ENCODE results near the gene AUNIP. TPM values are rescaled to one million over a fixed set of nuclear protein-coding genes. Genes with fewer than 3 reads are reported as not detected.

The AUNIP gene
- total and polyA plus RNA-seq, 2 of the 8 experiments (the other 6 are each of a cell fraction or from before 2014, with no cell fraction given): 18.6 to 23.2 TPM

GRCh38 chr1:25831569-25832196, 27.6 kb downstream of the AUNIP start:
- peaks cover 2 to 4% of the 10 kb centered on the region in 2 experiments for H4K20me1 ChIP-seq (replicated peaks in 1 of 2; ENCODE audit: control insufficient read depth in 1 of 2, insufficient read depth in 2 of 2, low read length in 2 of 2)
- no peak overlapping the region for H3K14ac ChIP-seq (ENCODE audit: insufficient read length)
- no peak overlapping the region for H2BK120ac ChIP-seq (replicated peaks; ENCODE audit: low read depth, low read length)
- no peak overlapping the region for H4K91ac ChIP-seq (replicated peaks; ENCODE audit: insufficient read length, low read length)
- H4K5ac ChIP-seq (ENCODE audit: insufficient read length, low read depth, low read length): no peak overlapping the region
- no peaks in the 10 kb centered on the region for H3K79me2 ChIP-seq (ENCODE audit: control insufficient read depth in 1 of 2, insufficient read depth in 2 of 2, low read length in 2 of 2)
- no peak overlapping the region for H3K56ac ChIP-seq (replicated peaks; ENCODE audit: insufficient read length, low read depth, low read length)
- no peak overlapping the region for H3K4me3 ChIP-seq (ENCODE audit: extremely low read depth in 1 of 4, insufficient read depth in 2 of 4, low read depth in 3 of 4, low read length in 4 of 4)
- no peak overlapping the region for H2BK15ac ChIP-seq (ENCODE audit: low read length)
- no peak overlapping the region for H3K18ac ChIP-seq (ENCODE audit: extremely low read depth, low read length)
- DNase-seq (ENCODE audit: low read depth in 1 of 2, low spot score in 2 of 2) (no peak), FAIRE-seq (no peak)
- no peak overlapping the region for H3K27ac ChIP-seq (ENCODE audit: low read depth, low read length)
- no peak overlapping the region for H3K9ac ChIP-seq (replicated peaks in 1 of 4; ENCODE audit: extremely low read depth in 1 of 4, low read depth in 3 of 4, low read length in 3 of 4)
- H2BK12ac ChIP-seq (ENCODE audit: low read depth, low read length): no peak overlapping the region
- 70% methylated on average over 5 of the region's 5 CpGs; no CpG with 5 or more reads in 1 of the 2 experiments for WGBS, 2 experiments (ENCODE audit: extremely low coverage in 1 of 2, insufficient coverage in 1 of 2, insufficient read length in 1 of 2, insufficient replicate concordance in 2 of 2, low coverage in 1 of 2, low lambda C conversion rate in 2 of 2, missing lambda C conversion rate in 1 of 2)
- H2AK5ac ChIP-seq (ENCODE audit: low read depth, low read length): no peak overlapping the region
- H3K23ac ChIP-seq (ENCODE audit: insufficient read length): no peak overlapping the region
- H2BK20ac ChIP-seq (ENCODE audit: low read length): no peak overlapping the region
- H3K4me2 ChIP-seq (ENCODE audit: insufficient read depth in 1 of 2, low read depth in 2 of 2, low read length in 2 of 2): no peak overlapping the region
- H3K79me1 ChIP-seq (ENCODE audit: low read depth, low read length): no peaks in the 10 kb centered on the region; the same call in 1 of the 2 replicates
- no peaks in the 10 kb centered on the region for H3K4me1 ChIP-seq (replicated peaks in 1 of 4; ENCODE audit: control insufficient read depth in 3 of 4, insufficient read depth in 4 of 4, low read length in 3 of 4)
- CTCF ChIA-PET (ENCODE audit: partially characterized antibody): interaction anchor here (0.6 to 1.7 kb wide), 9 partner anchors 10 to 266 kb away, joined by 3 to 6 read pairs (median 3); partner anchors contain the start of genes MTFR1L and PAFAH2
- H3K27me3 ChIP-seq (replicated peaks in 1 of 4; ENCODE audit: control insufficient read depth in 3 of 4, extremely low read depth in 1 of 4, insufficient read depth in 3 of 4, low read length in 3 of 4): no peaks in the 10 kb centered on the region
- H3K36me3 ChIP-seq (ENCODE audit: control insufficient read depth in 2 of 4, insufficient read depth in 4 of 4, low read length in 3 of 4): peaks cover 23 to 87% (median 66%) of the 10 kb centered on the region in 4 experiments
- no peaks in the 10 kb centered on the region for H3K23me2 ChIP-seq (ENCODE audit: low read depth, low read length)
- no peaks in the 10 kb centered on the region for H3K9me3 ChIP-seq (ENCODE audit: insufficient read depth in 2 of 2, low read depth in 1 of 2, low read length in 1 of 2)
- H4K8ac ChIP-seq (ENCODE audit: extremely low read depth, insufficient read depth, low read length): no peak overlapping the region
- no peak overlapping the region for H3K4ac ChIP-seq (replicated peaks; ENCODE audit: insufficient read length, low read depth, low read length)
- POLR2A ChIA-PET (ENCODE audit: partially characterized antibody): interaction anchor here (1.0 to 1.4 kb wide), 4 partner anchors 8 to 16 kb away, joined by 3 to 4 read pairs (median 4); no protein-coding TSS in a partner anchor
- H2AFZ ChIP-seq (ENCODE audit: low read length): no peak overlapping the region
- H2BK5ac ChIP-seq (ENCODE audit: low read depth, low read length): no peak overlapping the region
- TF ChIP-seq TAF7 (optimal IDR thresholded peaks at IDR 0.05; ENCODE audit: borderline replicate concordance, low read depth, low read length) (no peak), SP1 (IDR thresholded peaks at IDR 0.05; ENCODE audit: low read depth, low read length) (no peak), CEBPB (IDR thresholded peaks at IDR 0.05; ENCODE audit: low read depth, low read length) (no peak), CHD1 (IDR thresholded peaks at IDR 0.05; ENCODE audit: low read depth, low read length) (no peak), KDM4A (IDR thresholded peaks at IDR 0.05; ENCODE audit: low read depth, low read length, severe bottlenecking) (no peak), SP4 (IDR thresholded peaks at IDR 0.05; ENCODE audit: low read length) (no peak), SP2 (IDR thresholded peaks at IDR 0.05; ENCODE audit: low read length) (no peak), SRF (IDR thresholded peaks at IDR 0.05; ENCODE audit: low read depth, low read length) (no peak), ATF2 (IDR thresholded peaks at IDR 0.05; ENCODE audit: low read length) (no peak), YY1 (IDR thresholded peaks at IDR 0.05; ENCODE audit: low read depth, low read length) (no peak), CREB1 (IDR thresholded peaks at IDR 0.05) (no peak), EGR1 (IDR thresholded peaks at IDR 0.05; ENCODE audit: borderline replicate concordance, low read depth, low read length) (no peak), POLR2A (IDR thresholded peaks at IDR 0.05; ENCODE audit: control extremely low read depth in 1 of 2, low read depth in 2 of 2, low read length in 2 of 2) (no peak), RBBP5 (IDR thresholded peaks at IDR 0.05; ENCODE audit: borderline replicate concordance, low read depth, low read length) (no peak)

Data from H1 (cell line).